ENCODE measurements around the gene DOK5. TPM values are rescaled to one million over a fixed set of nuclear protein-coding genes. Genes with fewer than 3 reads are reported as not detected.

Gene DOK5
- total and polyA plus RNA-seq, 2 of the 8 experiments (the other 6 are each of a cell fraction or from before 2014, with no cell fraction given), result 8.9 to 15.0 TPM

- no peak for TF ChIP-seq KDM5A (IDR thresholded peaks at IDR 0.05; ENCODE audit: low read length)
- TF ChIP-seq TBP (IDR thresholded peaks at IDR 0.05; ENCODE audit: low read depth, low read length), result no peak
- no peak for TF ChIP-seq RFX5 (IDR thresholded peaks at IDR 0.05; ENCODE audit: borderline replicate concordance, low read depth, low read length)
- no peak for TF ChIP-seq BACH1 (IDR thresholded peaks at IDR 0.05; ENCODE audit: low read length)
- TF ChIP-seq YY1 (IDR thresholded peaks at IDR 0.05; ENCODE audit: low read depth, low read length), result no peak
Observed at GRCh38 chr20:54576518-54576917, 101.1 kb downstream of the DOK5 start (continued).
